ENCODE measurements around the gene RAP2C. TPM values are rescaled to one million over a fixed set of nuclear protein-coding genes. Genes with fewer than 3 reads are reported as not detected.

RAP2C gene
- total and polyA plus RNA-seq, 4 donors = 17.1 to 32.0 (median 23.4) TPM

GRCh38 chrX:132226169-132226568, 6.9 kb upstream of the RAP2C start:
- WGBS, 2 donors = 72 to 85% methylated on average over 4 of the region's 4 CpGs
- Histone ChIP-seq H3K9me3 (ENCODE audit: control insufficient read depth in 4 of 4, insufficient read depth in 3 of 4, low read length in 3 of 4) (no peaks in the 10 kb centered on the region), H3K27me3 (ENCODE audit: control insufficient read depth in 3 of 3, insufficient read depth in 3 of 3, low read length in 2 of 3) (peaks cover 0 to 43% (median 7%) of the 10 kb centered on the region in 3 donors), H3K36me3 (ENCODE audit: control insufficient read depth in 4 of 4, insufficient read depth in 4 of 4, low read length in 4 of 4) (no peaks in the 10 kb centered on the region), H3K4me1 (ENCODE audit: control insufficient read depth in 5 of 5, insufficient read depth in 5 of 5, low read length in 5 of 5) (no peaks in the 10 kb centered on the region), H3K27ac (ENCODE audit: low read depth in 1 of 2, low read length in 1 of 2) (no peak overlapping the region), H3K9ac (ENCODE audit: insufficient read depth in 1 of 2, low read length in 2 of 2) (no peak overlapping the region), H3K4me3 (no peak overlapping the region)
- DNase-seq (peak in 2 of 3 donors; percentile 19 to 25), ATAC-seq (ENCODE audit: insufficient read depth, low FRiP score) (no peak)
- no peak for TF ChIP-seq CTCF (IDR thresholded peaks at IDR 0.05; ENCODE audit: control extremely low read depth, extremely low read depth)

- peak; percentile 82 for ATAC-seq (ENCODE audit: insufficient read depth, low FRiP score)
- WGBS, 2 donors = 0 to 33% methylated on average over 37 to 45 of the region's 45 CpGs
- no peak for TF ChIP-seq CTCF (IDR thresholded peaks at IDR 0.05; ENCODE audit: control extremely low read depth, extremely low read depth)
- Histone ChIP-seq H3K27me3 (ENCODE audit: control insufficient read depth in 3 of 3, insufficient read depth in 3 of 3, low read length in 2 of 3) (peaks cover 0 to 31% (median 19%) of the 10 kb centered on the region in 3 donors), H3K9me3 (ENCODE audit: control insufficient read depth in 4 of 4, insufficient read depth in 3 of 4, low read length in 3 of 4) (no peaks in the 10 kb centered on the region), H3K4me3 (peak overlapping the region; percentile 84), H3K27ac (ENCODE audit: low read depth in 1 of 2, low read length in 1 of 2) (peak overlapping the region; percentile 88 to 94), H3K4me1 (ENCODE audit: control insufficient read depth in 5 of 5, insufficient read depth in 5 of 5, low read length in 5 of 5) (peaks cover 0 to 23% (median 5%) of the 10 kb centered on the region in 5 donors), H3K9ac (ENCODE audit: insufficient read depth in 1 of 2, low read length in 2 of 2) (peak overlapping the region; percentile 69 to 75), H3K36me3 (ENCODE audit: control insufficient read depth in 4 of 4, insufficient read depth in 4 of 4, low read length in 4 of 4) (peaks cover 0 to 7% (median under 1%) of the 10 kb centered on the region in 4 donors)
- DNase-seq = peak; percentile 89 to 92 (median 89)
Observed at GRCh38 chrX:132218100-132218812, 991 bp downstream of the RAP2C start.

DNA sequence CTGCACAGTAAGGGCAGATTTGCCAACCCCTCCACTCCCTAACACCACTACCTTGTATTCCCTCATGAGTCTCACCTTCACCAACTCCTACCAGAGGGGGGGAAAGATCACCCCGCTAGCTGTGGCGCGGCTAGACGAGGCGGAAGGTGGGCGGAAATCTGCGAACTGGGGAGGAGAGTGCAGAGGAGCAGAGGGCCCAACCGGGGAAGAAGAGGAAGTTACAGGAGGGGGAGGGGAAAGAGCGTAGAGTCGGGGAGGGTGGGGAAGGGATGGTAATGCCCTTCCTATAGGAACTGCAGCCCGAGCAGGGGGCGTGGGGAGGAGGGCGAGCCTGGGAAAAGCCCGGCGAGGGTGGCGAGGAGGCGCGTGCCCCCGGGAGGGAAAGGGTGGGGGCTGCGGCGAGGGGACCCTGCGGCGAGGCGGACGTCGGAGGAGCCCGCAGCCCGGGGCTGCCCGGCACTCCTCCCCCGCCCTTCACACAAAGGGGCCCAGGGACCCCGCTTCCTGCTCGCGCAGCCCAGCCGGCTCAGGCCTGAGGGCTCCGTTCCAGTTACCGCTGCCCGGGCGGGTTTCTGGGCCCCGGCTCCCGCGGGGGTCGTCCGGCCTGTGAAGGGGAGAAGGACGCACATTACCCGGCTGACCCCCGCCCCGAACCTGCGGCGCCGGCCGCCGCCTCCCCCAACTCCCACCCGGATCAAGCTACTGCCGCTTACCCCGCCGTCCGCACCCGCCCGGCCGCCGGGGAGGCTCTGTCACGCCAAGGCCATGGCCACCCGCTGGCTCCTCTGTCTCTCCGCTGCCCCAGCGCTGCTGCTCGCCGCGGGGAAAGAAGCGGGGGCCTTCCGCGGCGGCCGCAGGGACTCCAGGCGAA, 1.8 kb downstream of the RAP2C start:
- H3K9me3 ChIP-seq (ENCODE audit: control insufficient read depth in 4 of 4, insufficient read depth in 3 of 4, low read length in 3 of 4) = no peaks in the 10 kb centered on the region
- ATAC-seq (ENCODE audit: insufficient read depth, low FRiP score) (peak; percentile 75), DNase-seq (peak; percentile 83 to 92 (median 84))
- H3K4me3 ChIP-seq = peak overlapping the region; percentile 84
- H3K36me3 ChIP-seq (ENCODE audit: control insufficient read depth in 4 of 4, insufficient read depth in 4 of 4, low read length in 4 of 4) = peaks cover 0 to 7% (median under 1%) of the 10 kb centered on the region in 4 donors
- 2 to 33% methylated on average over 17 to 74 of the region's 74 CpGs for WGBS, 2 donors
- H3K27ac ChIP-seq (ENCODE audit: low read depth in 1 of 2, low read length in 1 of 2) = peak overlapping the region; percentile 94 to 96
- TF ChIP-seq CTCF (IDR thresholded peaks at IDR 0.05; ENCODE audit: control extremely low read depth, extremely low read depth) = no peak
- H3K9ac ChIP-seq (ENCODE audit: insufficient read depth in 1 of 2, low read length in 2 of 2) = peak overlapping the region; percentile 70 to 96
- peaks cover 0 to 26% (median 15%) of the 10 kb centered on the region in 3 donors for H3K27me3 ChIP-seq (ENCODE audit: control insufficient read depth in 3 of 3, insufficient read depth in 3 of 3, low read length in 2 of 3)
- peaks cover 0 to 23% (median 5%) of the 10 kb centered on the region in 5 donors for H3K4me1 ChIP-seq (ENCODE audit: control insufficient read depth in 5 of 5, insufficient read depth in 5 of 5, low read length in 5 of 5)
